GM19438 (cell line): ENCODE results near the gene PSAT1.

Experiments
- ATAC-seq: cut with Tn5 transposase; IDR thresholded peaks from one replicate; pipeline ENCODE4 v1.9.1; 2021; ENCODE audit warnings: low read depth; ENCODE audit not compliant: unreplicated experiment

PSAT1 gene

DNA sequence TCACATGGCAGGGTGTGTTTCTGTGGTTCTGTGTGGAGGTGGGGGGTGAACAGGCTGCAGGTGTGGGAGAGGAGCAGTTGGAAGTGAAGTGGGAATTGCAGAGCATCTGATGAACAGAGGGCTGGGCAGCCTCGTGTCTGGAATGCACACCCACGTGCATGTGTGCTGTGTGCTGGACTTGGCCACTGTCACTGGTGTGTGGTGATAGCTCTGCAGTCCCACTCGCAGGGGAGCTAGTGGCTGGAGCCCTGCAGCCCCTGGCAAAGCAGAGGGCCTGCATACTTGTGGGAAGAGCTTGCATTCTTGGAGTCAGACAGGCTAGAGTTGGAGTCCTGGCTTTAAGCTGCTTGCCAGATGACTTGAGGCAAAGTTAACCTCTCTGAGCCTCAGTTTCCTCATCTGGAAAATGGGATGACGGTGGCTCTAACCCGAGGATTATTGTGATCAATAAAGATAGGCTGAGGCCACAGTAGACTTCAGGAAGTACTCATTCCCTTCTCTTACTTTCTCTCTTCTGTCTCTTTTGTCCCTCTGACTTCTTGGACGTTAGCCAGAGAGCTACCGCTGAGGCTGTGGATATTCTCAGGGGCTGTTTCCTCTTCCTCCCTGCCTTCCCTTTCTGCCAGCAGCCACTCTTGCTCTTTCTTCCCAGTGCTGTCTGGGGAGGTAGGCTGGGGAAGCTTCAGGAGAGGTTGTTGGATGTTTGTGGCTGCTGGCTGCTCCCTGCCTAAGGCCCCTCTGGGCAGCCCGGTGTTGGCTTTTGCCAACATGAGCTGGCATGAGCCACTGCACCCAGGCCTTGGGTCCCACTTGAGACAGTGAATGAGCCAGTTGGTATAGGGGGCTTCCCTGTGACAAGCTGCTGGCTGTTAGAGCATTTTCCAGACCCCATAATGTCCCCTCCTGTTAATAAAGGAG is 18.3 kb downstream of the PSAT1 start:
- ATAC-seq, result no peak

DNA sequence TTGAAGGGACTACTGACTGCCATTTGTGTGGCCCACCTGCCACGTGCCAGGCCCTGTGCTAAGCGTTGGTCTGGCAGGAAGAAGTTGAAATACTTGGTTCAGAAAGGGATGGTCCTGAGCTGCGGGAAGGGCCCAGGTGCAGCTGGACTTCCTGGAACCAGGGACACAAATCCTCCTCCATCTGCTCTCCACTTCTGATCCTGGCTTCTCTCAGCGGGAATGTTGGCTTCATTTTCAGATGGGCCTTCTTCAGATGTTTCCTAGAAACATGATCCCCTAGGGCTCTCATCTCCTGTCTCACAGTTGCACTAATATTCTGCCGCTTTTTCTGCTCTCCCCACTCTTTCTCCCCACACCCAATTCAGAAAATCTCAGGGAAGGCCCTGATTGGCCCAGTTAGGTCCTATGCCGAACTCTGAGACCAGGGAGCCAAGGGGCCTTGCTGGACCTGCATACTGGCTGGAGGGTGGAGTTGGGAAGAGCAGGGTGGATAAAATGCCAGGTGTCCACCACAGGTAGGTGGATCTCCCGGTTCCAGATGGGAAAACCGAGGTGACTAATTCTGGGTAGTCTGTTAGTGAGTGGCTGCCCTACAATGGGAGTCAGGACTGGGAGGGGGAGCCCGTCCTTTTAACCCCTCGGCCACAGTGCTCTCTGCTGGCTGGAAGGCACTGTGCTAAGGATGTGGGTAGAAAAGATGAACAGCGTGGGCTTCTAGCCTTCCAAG is 19.4 kb downstream of the PSAT1 start:
- no peak for ATAC-seq

DNA sequence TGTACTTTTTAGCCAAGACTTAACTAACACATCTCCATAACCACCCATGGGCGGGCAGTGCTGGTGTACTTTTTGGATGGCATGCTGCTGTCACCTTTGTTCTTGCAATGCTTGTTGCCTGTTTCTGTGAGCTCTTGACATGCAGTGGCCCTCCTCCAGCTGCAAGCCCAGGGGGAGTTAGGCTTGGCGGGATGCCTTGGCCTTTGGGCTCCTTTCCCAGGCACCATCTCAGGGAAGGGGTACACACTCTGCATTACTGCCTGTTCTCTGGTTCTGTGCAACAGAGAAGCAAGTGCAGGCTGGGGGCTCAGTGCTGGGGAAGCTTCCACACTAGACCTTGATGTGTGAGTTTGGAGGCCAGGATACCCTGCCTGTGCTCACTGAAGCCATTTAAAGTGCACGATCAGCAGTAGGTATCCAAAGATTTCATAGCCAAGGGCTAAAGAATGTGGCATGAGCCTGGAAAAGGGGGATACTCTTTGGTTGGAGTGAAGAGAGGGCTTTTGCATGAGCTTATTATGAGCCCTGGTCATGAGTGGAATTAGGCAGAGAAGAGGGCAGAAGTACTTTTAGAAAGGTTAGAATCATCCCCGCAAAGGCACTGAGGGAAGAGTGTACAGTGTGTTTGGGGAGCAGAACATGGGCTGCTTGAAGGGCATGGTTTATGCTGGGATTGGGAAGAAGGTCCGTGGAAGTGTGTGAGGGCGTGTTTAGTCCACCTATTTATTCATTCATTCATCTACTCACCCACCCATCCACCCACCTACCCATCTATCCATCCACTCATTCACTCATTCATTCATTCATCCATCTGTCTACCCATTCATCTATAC is 22.5 kb downstream of the PSAT1 start:
- no peak for ATAC-seq

DNA sequence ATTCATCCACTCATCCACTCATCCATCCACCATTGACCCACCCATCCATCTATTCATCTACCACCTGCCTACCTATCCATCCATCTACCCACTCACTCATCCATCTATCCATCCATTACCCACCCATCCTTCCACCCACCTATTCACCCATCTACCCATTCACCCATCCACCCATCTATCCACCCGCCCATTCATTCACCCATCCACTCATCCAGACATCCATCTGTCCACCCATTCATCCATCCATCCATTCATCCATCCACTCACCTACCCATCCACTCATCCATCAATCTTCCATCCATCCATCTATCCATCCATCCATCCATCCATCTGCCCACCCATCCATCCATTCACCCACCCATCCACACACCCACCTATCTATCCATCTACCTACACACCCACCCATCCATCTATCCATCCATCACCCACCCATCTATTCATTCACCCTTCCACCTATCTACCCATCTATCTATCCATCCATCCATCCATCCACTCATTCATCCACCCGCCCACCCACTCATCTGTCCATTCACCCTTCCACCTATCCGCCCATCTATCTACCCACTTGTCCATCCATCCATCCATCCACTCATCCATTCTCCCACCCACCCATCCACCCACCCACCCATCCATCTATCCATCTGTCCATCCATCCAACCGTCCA is 23.2 kb downstream of the PSAT1 start:
- no peak for ATAC-seq

DNA sequence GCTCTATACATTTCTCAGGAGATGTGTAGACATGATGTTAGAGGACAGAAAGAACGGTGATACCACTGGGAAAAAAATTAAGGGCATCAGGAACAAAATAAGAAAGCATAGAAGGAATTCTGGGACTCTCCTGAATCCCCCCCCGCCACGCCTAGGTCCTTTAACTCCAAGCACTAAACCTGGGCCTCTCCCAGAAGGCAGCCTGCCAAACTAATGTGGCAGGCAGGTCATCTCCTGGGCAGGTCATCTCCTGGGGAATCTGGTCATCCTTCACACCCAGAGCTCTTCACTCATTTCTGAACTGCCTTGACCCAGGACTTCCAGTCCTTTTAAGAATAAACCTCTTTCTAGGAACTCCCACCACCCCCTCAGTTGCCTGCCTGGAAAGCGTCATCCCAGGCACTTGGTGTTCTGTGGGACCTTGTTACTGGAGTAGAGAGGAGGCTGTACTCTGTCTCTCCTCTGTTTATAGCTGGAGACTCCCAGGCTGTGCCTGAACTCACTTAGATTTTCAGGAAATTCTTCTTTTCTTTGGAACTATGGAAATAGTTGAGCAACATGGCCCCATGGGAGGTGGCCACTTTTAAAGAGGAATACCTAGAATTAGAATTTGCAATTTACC is 24.1 kb downstream of the PSAT1 start:
- ATAC-seq, result no peak

DNA sequence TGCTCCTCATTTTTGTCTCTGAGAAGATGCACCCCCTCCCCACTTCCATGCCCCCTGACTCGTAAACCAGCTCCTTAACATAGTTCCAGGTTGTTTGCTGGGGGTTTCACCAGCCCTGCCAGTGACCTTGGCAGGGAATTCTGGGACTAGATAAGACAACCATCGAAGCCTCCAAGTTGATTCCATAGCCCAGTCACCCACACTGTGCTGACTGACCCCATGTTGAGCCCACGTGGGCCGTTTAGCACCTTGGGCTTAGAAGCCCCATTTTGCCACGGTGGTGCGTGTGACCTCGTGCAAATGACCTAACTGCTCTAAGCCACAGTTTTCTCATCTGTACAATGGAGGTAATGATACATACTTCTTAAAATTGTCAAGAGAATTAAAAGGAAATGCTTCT is 24.6 kb downstream of the PSAT1 start:
- no peak for ATAC-seq

DNA sequence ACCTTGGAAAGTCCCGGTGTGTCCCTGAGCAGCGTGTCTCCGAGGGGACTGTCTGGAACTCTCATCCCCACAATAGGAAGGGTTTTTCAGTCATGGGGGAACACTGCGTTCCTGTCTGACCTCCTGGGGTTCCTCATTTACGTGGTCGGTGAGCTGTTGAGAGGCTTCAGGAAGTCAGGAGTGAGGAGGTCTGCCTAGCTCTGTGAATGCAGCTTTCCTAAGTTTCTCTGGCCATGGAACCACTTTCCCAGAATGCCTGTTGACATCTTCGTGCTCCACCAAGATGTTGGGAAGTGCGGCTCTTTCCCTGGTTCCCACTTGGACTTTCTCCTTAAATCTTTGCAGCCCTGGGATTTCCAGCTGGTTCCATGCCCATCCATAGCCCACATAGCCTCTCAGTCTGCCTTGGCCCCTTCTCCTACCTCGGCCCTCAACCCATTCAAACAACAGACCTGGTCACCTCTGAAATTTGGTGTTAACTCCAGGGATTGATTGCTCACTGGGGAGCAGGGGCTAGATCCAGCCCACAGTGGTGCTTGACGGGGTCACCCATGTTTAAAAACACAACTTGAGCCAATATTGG is 27.2 kb downstream of the PSAT1 start:
- no peak for ATAC-seq

DNA sequence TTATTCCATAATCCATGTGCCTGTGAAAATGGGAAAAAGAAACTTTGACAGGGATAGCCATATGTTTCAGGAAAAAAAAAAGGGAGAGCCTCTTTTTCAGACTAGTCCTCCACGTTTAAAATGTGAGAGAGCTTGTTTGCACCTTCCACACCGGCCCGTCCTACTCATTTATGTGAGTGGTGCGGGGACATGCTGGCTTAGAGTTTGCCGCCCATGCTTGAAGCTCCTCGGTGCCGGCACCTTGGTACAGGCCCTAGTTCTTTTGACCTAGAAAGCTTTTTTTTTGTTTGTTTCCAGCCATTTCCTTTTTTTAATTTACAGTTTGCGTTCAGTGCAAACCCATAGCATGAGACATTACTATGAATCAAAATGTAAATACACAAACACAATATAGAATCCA is 27.8 kb downstream of the PSAT1 start:
- no peak for ATAC-seq

DNA sequence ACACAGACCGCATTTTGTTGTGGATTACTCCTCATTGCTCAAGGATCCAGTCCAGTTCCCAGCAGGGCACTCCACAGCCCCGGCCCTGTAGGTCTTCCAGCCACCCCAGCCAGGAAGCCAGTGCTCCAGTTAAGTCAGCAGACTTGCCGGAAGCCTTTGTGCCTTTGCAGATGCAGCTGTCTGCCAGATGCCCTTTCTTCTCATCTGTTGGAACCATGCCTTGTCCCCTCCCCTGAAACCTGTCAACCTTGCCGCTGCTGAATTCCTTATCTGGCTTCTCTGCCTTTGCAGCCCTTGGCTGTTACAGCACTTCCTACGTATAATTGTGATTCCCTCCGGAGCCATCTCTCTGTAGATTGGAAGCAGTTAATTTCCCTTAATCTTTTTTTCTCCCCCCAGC is 28.4 kb downstream of the PSAT1 start:
- ATAC-seq, result no peak

DNA sequence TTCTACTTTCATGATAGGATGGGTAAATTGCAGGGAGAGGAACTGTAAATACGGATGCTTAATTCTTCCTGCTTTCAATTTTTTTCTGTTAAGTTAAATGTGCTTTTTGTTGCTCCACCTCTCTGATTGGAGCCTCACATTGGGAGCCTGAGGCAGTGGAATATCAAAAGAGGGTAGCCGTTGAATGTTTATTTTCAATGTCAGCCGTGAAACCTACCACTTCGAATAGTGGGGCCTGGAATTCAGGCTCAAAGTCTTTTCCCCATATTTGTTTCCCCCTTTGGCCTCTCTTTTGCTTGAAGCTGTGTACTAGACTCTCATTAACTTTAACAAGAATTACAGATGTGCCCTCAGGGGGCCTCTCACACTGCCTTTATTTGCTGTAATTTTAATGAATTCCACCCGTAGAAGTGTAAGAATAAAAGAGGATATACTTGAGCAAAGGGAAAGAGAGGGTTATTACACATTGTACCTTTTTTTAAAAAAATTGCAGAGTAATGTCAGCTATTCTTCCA is 29.0 kb downstream of the PSAT1 start:
- no peak for ATAC-seq

DNA sequence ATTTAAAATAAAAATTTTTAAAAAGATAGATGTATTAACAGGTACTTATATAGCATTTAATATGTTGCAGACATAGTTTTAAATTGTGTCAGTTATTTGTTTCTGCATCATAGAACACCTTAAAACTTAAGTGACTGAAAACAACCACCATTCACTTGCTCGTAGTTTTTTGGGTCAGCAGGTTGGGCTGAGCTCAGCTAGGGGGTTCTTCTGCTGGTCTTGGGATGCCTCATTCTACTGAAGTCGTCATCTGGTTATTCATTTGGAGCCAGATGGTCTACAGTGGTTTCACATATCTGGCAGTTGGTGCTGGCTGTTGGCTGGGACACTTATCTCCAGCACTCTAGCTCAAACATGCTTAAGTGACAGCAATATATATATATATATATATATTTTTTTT is 29.6 kb downstream of the PSAT1 start:
- no peak for ATAC-seq

DNA sequence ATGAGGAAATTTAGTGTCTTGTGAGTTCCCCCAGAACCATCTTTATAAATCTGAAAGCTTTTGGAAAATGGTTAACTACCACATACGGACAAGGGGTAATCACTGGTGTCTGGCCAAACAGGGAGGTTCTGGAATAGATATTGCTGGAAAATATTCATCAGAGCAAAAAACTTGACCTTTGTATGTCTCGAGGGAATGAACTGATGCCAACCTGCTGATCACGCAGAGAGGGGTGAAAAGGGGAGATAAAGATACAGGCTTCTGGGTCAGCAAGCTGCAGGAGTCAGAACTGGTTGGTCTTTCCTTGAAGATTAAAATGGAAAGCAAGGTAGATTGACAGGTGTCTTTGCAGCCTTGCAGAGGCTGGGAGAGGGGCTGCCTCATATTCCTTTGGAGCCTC is 35.5 kb downstream of the PSAT1 start:
- ATAC-seq, result no peak

DNA sequence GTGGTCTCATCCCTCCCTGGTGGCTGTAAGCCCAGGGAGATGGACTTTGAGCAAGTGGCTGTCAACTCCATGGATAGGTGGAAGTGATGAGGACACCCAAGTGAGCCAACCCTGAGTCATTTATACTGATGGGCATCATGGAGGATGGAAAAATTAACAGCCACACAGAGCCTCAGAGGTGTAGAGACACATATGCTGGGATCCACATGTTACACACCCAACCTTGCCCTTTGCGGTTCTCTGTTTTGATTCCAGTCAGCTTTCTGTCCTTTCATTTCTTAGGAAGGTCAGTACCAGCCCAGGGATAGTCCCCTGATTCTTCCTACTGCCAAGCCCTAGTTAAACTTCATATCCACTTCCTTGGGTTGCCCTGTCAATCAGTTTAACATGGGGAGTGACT is 51.9 kb downstream of the PSAT1 start:
- ATAC-seq, result no peak

DNA sequence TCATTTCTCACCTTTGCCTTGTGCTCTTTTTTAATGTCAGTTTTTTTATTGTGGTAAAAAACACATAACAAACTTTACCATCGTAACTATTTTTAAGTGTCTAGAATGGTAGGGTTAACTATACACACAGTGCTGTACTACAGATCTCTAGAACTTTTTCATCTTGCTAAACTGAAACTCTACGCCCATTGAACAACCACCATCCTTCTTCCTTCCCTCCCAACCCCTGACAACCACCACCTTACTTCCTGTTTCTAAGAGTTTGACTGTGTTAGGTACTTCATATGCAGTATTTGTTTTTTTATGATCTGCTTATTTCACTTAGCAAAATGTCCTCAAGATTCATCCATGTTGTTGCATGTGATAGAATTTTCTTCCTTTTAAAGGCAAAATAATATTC is 54.9 kb downstream of the PSAT1 start:
- ATAC-seq, result peak; percentile 92

DNA sequence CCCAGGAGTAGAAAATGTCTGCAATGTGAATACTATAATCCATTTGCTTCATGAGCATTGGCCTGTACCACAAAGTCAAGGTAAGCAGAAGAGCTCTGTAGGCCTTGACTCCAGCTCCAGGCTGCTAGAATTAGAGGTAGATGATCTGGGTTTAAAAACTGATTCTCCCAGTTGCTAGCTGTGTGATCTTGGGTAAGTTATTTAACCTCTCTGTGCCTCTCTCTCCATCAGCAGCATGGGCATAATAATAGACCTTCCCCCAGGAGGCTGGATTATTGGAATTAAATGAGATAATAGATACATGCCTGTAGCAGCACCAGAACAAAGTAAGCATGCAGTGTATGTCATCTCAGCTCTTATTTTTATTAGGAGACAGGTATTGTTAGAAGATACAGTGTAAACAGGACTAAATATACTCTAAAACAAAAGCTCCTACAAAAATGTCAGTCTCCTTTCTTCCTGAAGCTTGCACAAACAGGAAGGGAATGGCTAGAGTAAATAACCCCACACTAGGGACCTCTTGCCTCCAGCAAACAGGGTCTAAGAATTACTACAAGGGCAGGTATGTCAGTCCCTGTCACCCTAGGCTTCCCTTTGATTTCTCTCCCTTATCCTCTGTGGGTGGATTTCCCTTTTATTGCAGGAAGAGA is 57.5 kb downstream of the PSAT1 start:
- no peak for ATAC-seq

DNA sequence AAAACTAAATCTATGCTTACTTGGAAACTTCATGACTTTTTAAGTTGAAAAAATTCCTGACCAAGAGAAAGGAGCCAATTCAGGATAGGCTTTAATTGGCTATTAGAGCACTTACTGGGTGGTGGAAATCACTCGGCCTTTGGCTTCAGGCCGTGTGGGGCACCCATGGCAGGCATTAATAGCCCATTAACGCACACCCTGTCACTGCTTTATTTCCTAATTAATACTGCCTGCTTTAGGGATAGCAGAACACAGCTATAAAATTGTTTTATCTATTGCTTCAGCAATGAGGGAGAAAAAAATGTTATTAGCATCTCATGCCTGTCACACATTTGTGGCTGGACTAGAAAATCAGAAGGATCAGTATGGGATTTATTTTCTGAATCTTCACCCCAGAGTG is 58.1 kb downstream of the PSAT1 start:
- ATAC-seq, result no peak

DNA sequence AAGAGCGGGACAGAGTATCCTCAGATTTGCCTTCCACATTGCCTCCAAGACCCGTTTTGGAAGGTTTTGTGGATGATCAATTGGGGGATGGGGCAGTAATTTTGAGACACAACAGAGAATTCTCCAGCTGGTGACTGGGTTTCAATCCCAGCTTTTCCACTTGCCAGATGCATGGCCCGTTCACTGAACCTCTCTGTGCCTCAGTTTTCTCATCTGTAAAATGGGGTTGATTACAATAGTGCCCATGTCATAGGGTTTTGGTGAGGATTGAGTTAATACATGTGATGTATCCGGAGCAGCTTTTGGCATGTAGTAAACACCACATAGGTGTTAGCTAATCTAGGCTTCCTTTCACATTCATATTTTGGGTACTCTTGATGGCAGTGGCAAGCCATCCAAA is 59.7 kb downstream of the PSAT1 start:
- no peak for ATAC-seq

DNA sequence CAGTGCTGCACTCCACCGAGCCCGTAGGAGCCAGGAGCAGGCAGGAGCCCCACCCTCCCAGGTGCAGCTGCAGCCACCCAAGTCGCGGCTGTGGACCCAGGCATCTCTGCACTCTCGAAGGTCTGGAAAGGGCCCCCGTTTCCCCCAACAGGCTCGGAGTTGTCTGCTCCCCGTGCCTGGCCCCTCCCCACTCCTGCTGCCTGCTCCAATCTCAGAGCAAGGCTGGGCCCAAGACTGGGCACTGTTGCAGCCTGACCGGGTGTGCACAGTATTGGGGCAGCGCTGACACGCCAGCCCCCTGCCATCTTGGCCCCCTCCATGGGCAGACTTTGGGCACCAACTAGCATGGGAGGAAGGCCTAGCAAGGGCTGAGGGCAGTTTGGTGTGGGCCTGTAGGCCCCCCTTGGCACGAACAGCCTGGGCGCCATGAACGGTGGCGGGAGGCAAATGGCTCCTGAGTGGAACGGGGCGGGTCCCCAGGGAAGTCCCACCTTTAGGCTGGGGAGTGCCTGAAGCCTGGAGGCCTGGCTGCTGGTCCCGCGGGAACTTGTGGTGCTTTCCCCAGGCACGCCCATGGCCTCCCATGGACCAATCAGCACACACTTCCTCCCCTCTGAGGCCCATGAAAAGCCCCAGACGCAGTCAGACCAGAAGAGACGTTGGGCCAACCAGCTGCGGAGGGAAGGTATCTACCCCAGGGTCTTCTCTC is 60.4 kb downstream of the PSAT1 start:
- peak; percentile 55 for ATAC-seq
